Activated CD8-positive, alpha-beta memory T cell treated with anti-CD3 and anti-CD28 coated beads, Interleukin-2, amount 10 ng/mL, durations not matched to agents 7 days and 5 days (primary cell): Measurements from ENCODE around the gene TUBA4A. TPM values are rescaled to one million over a fixed set of nuclear protein-coding genes. Genes with fewer than 3 reads are reported as not detected.

Experiments
- ATAC-seq: fragments of 150-1000 bp; cut with Tn5 transposase; one replicate; pipeline ENCODE4 v1.10.0; 2021; ENCODE audit warnings: moderate library complexity
- CTCF ChIA-PET: fragments of 350-600 bp; sonication (Branson Sonifier 250); formaldehyde crosslinking; loops from one replicate; lab custom pipeline; 2021; ENCODE audit warnings: antibody characterized with exemption; lab: Charles Lee
- DNase-seq: peaks from one replicate; pipeline ENCODE4 v3.0.0-alpha.2; 2020
- H3K27ac Mint-ChIP-seq: one replicate; pipeline ENCODE4 v1.8.0; 2021; ENCODE audit warnings: mild to moderate bottlenecking, mixed read lengths
- H3K27me3 Mint-ChIP-seq: one replicate; pipeline ENCODE4 v1.8.0; 2021; ENCODE audit warnings: mixed read lengths
- H3K36me3 Mint-ChIP-seq: one replicate; pipeline ENCODE4 v1.8.0; 2021; ENCODE audit warnings: mild to moderate bottlenecking, mixed read lengths
- H3K4me1 Mint-ChIP-seq: one replicate; pipeline ENCODE4 v1.8.0; 2021; ENCODE audit warnings: mixed read lengths
- H3K4me3 Mint-ChIP-seq: one replicate; pipeline ENCODE4 v1.8.0; 2021; ENCODE audit warnings: mild to moderate bottlenecking, moderate library complexity, mixed read lengths
- H3K9me3 Mint-ChIP-seq: one replicate; pipeline ENCODE4 v1.8.0; 2022; ENCODE audit warnings: low read depth, mixed read lengths
- total RNA-seq, 2 experiments: library from RNA; stranded (reverse); gene quantifications; one replicate each; pipeline ENCODE4 v1.2.3, GENCODE V29; 2021

The TUBA4A gene
- 100 to 1,000 TPM; 244 to 337 TPM for total RNA-seq

DNA sequence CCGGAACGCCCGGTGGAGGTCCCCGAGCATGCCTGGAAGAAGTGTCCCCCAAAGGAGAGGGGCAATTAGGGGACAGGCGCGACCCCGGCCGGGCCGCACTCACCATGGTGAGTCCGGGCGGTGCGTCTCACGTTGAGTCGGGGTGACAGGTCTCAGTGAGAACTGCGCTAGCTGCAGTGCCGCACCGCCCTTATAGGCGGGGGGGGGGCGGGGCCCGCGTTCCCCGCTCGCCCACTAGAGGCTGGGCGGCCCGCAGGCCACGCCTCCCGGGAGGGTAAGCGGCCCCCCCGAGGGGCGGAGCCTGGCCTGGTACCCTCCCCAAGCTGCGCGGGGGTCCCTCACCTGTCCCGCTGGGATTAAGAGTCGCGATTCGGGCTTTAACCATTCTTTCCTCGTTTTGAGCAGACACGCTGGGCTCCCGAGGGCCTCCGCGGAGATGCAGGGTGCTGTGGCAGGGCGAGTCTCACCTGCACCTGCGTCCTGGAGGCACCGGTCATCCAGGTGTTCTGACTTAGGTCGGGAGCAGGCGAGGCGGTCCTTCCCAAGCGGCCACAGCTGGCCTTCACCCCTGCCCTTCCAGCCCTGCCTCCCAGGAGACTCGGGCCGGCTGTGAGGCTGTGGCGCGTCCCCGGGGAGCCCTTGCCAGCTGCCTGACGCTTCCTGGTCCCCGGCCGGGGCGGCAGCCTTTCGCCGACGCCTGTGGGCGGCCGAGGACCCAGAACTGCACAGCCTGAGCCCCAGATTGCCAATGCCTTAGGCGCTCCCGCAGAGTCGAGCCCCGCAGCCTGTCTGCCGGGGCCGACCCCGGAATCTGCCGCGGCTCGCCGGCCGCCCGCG, at the start of gene TUBA4A:
TSS of gene TUBA4A (minus strand) at position 166 of the 837 bp plus-strand sequence. CDS start at position 106, 60 bp downstream.
- peak within 1 kb of the TSS; percentile 99 for H3K4me3 Mint-ChIP-seq
- peak within 1 kb of the TSS; percentile 97 for H3K27ac Mint-ChIP-seq
- H3K27me3 Mint-ChIP-seq: peaks cover 3% of the 10 kb centered on the region
- CTCF ChIA-PET: interaction anchor here (0.8 to 6.4 kb wide), 16 partner anchors 8 to 274 kb away, joined by 3 to 73 read pairs (median 6); partner anchors contain the start of genes ABCB6, ANKZF1, ATG9A and DNAJB2
- peak; percentile 76 for ATAC-seq
- peaks cover 44% of the 10 kb centered on the region for H3K4me1 Mint-ChIP-seq
- H3K9me3 Mint-ChIP-seq: no peaks in the 10 kb centered on the region
- H3K36me3 Mint-ChIP-seq: peaks cover 38% of the 10 kb centered on the region
- DNase-seq: peak; percentile 92

DNA sequence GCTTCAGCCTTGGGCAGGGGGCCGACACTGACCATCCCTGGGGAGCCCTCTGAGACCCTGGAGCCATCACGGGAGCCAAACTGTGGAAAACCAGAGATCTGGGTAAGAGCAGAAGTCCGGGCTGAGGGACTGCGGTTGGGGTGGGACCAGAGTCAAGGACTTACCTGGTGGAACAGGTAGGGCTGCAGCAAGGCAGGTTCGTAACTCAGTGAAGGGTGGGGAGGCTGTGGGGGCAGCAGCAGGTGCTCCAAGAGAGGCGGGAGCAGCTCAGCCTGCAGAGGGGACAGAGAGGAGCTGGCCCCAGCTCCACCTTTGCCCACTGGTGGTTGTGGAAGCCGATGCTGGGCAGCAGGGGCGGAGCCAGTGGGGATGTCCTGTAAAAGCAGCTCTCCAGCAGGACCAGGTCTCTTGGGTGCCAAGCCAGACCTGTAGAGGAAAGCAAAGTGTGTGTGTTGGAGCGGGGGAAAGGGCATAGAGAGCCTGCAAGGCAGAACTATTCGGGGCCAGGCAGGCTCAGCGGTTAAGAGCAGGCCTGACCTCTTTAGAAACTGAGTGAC, 48.8 kb upstream of the TUBA4A start:
- Mint-ChIP-seq H3K27ac (no peak overlapping the region), H3K4me3 (no peak overlapping the region), H3K27me3 (peaks cover 63% of the 10 kb centered on the region), H3K36me3 (no peaks in the 10 kb centered on the region), H3K9me3 (no peaks in the 10 kb centered on the region), H3K4me1 (peaks cover 5% of the 10 kb centered on the region)
- CTCF ChIA-PET: interaction anchor here (1.1 to 1.4 kb wide), 3 partner anchors 7 to 50 kb away, joined by 3 to 4 read pairs (median 3); partner anchors contain the start of gene TUBA4B
- ATAC-seq (no peak), DNase-seq (no peak)

GRCh38 chr2:219300022-219300421, 46.3 kb upstream of the TUBA4A start:
- no peaks in the 10 kb centered on the region for H3K36me3 Mint-ChIP-seq
- no peak overlapping the region for H3K27ac Mint-ChIP-seq
- H3K4me3 Mint-ChIP-seq: no peak overlapping the region
- peaks cover 56% of the 10 kb centered on the region for H3K27me3 Mint-ChIP-seq
- CTCF ChIA-PET: interaction anchor here (0.8 to 4.4 kb wide), 17 partner anchors 9 to 304 kb away, joined by 3 to 32 read pairs (median 4); partner anchors contain the start of genes NHEJ1 and PTPRN
- ATAC-seq: no peak
- H3K4me1 Mint-ChIP-seq: peaks cover 9% of the 10 kb centered on the region
- no peaks in the 10 kb centered on the region for H3K9me3 Mint-ChIP-seq
- DNase-seq: no peak

DNA sequence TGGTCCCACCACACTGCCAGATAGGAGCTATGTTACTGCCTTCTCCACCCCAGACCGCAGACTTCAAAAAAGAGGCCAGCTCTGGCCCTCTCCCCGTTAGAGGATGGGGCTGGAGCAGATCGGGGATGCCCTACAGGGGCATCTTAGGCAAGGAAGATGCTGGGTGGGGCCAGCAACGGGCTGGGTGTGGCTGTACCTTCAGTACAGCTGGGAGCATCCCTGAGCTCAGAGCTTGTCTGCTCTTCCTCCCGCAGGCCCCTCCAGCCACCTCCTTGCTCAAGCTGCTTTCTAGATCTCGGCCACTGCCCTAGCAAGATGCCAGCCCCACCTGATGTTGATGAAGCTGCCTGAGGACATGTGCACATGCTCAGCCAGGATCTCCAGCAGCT, 45.6 kb upstream of the TUBA4A start:
- Mint-ChIP-seq H3K27me3 (peaks cover 49% of the 10 kb centered on the region), H3K36me3 (no peaks in the 10 kb centered on the region), H3K4me1 (peaks cover 12% of the 10 kb centered on the region), H3K4me3 (no peak overlapping the region), H3K9me3 (no peaks in the 10 kb centered on the region), H3K27ac (no peak overlapping the region)
- DNase-seq (no peak), ATAC-seq (no peak)
- CTCF ChIA-PET: interaction anchor here (0.6 to 4.4 kb wide), 22 partner anchors 8 to 270 kb away, joined by 3 to 32 read pairs (median 4); partner anchors contain the start of genes CNPPD1, NHEJ1 and PTPRN

- CTCF ChIA-PET: interaction anchor here (0.6 to 4.4 kb wide), 22 partner anchors 7 to 269 kb away, joined by 3 to 32 read pairs (median 4); partner anchors contain the start of genes CNPPD1, DNAJB2, NHEJ1 and PTPRN
These were observed 45.1 kb upstream of the TUBA4A start for GRCh38 chr2:219298759-219299371.

DNA sequence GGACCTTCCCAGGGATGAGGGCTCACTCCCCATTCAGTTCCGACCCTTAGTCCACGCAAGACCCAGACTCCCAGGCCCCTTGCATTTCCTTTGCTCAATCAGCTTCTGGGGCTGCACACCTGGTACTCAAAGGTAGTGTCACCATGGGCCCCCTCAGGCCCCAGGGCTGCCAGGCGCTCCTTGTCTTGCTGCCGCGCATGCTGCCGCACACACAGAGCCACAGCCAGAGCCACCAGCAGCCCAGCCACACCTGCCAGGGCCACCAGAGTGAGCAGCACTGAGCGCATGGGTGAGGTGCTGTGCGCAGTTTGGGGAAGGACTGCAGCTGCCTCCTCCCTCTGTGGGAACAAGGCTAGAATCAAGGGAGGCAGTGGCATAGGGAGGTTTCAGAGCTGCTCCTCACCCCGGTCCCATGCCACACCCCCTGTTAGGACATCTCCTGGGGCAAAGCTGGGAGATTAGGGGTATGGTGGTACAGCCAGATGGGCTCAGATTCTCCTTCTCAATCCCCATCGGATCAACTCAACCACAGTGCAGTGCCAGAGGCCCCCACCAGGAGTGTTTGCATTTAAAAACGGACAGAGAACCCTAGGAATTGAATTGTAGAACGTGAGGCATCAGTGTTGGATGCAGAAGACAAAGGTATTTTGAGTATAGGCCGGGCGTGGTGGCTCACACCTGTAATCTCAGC, 44.2 kb upstream of the TUBA4A start:
- no peaks in the 10 kb centered on the region for H3K36me3 Mint-ChIP-seq
- no peaks in the 10 kb centered on the region for H3K9me3 Mint-ChIP-seq
- no peak overlapping the region for H3K27ac Mint-ChIP-seq
- peaks cover 15% of the 10 kb centered on the region for H3K4me1 Mint-ChIP-seq
- peaks cover 41% of the 10 kb centered on the region for H3K27me3 Mint-ChIP-seq
- ATAC-seq (no peak), DNase-seq (peak; percentile 38)
- CTCF ChIA-PET: interaction anchor here (0.6 to 4.4 kb wide), 13 partner anchors 19 to 590 kb away, joined by 3 to 32 read pairs (median 4); partner anchors contain the start of genes CNPPD1, DNAJB2 and NHEJ1
- no peak overlapping the region for H3K4me3 Mint-ChIP-seq

More at GRCh38 chr2:219298759-219299371, 45.1 kb upstream of the TUBA4A start:
- Mint-ChIP-seq H3K9me3 (no peaks in the 10 kb centered on the region), H3K36me3 (no peaks in the 10 kb centered on the region), H3K4me1 (peaks cover 15% of the 10 kb centered on the region), H3K27me3 (peaks cover 47% of the 10 kb centered on the region), H3K27ac (no peak overlapping the region), H3K4me3 (no peak overlapping the region)
- peak; percentile 61 for ATAC-seq
- peak; percentile 91 for DNase-seq

DNA sequence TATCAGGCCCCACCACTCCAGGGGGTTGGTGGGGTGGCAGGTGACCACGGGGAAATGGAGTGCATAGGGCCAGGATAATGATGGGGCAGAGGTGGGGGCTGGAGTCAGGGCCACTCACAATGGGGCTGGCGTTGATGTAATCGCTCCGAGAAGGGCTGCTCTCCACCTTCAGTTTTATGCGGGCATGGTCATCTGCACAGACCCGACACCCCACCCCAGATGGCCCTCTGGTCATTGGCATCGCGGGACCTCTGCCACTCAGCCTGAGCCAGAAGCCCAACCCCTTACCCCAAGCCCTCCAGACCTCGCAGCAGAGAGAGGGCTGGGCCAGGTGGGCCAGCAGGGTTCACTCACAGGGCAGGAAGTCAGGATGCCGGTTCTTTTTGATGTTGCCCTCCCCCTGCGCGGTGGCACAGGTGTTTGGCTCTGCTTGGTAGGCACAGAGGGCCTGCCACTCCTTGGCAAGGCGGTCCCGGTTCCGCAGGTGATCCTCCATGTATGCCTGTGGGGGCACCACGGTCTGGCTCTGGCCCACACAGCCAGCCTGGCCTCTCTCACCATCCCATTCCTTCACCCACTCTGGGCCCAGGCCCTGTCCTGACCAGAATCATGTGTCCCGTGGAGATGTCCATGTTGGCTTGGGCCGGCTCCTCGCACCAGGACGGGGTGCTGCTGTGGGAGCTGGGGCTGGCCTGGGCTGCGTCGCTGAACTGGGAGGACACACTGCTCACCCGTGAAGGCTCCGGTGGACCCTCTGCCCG, 43.1 kb upstream of the TUBA4A start:
- Mint-ChIP-seq H3K4me3 (no peak overlapping the region), H3K27me3 (peaks cover 35% of the 10 kb centered on the region), H3K36me3 (no peaks in the 10 kb centered on the region), H3K27ac (no peak overlapping the region), H3K4me1 (peaks cover 15% of the 10 kb centered on the region), H3K9me3 (no peaks in the 10 kb centered on the region)
- DNase-seq (peak; percentile 39), ATAC-seq (no peak)
- CTCF ChIA-PET: interaction anchor here (1.3 to 8.5 kb wide), 7 partner anchors 17 to 140 kb away, joined by 4 to 260 read pairs (median 31); partner anchors contain the start of genes CNPPD1, DNAJB2, NHEJ1 and ZFAND2B

- Mint-ChIP-seq H3K9me3 (no peaks in the 10 kb centered on the region), H3K36me3 (no peaks in the 10 kb centered on the region), H3K27me3 (peaks cover 31% of the 10 kb centered on the region), H3K4me1 (peaks cover 15% of the 10 kb centered on the region), H3K4me3 (no peak overlapping the region), H3K27ac (no peak overlapping the region)
- DNase-seq: peak; percentile 39
- CTCF ChIA-PET: interaction anchor here (1.5 to 8.5 kb wide), 22 partner anchors 12 to 241 kb away, joined by 4 to 260 read pairs (median 14); partner anchors contain the start of genes ABCB6, CNPPD1, DNAJB2 and GLB1L
- no peak for ATAC-seq
These were observed 42.4 kb upstream of the TUBA4A start for GRCh38 chr2:219296142-219296541.

DNA sequence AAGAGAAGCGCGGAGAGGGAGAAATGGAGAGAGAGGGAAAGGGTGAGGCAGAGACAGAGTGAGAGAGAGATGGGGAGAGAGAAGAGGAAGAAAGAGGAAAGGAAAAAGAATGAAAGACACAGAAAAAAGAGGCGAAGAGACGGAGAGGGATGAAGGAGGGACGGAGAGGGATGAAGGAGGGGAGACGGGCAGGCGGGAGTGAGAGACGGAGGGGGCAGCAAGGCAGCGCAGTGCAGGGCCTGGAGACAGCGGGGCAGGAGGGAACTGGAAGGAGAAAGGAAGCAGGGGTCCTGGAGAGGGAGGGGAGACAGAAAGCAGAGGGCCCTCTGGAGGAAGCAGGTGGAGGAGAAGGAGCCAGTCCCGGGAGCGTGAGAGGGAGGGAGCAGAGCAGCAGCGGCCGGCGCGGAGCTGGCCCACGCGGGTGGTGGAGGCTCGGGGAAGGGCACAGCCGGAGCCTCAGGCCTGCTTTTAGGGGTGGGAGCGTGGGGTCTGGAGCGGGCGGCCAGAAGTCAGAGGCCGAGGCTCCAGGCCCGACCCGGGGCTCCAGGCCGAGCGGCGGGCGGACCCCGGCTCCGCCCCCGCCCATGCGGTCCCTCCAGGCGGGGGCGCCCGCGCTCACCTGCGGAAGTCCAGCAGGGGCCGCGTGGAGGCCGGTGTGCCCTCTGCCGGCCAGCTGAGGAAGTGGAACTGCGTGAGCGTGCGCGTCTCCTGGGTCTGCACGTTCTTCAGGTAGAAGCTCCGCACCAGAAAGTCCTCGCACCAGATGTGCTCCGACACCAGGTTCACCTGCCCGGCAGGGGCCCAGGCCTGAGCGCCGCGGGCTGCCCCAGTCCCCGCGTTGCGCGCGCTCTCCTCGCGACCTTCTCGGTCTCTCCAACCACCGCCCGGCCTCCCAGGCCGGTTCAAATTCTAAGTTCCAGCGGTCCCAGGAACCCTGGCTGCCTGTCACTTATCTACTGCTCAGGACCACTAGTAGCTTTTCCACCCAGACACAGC, 40.9 kb upstream of the TUBA4A start:
- peaks cover 15% of the 10 kb centered on the region for H3K4me1 Mint-ChIP-seq
- CTCF ChIA-PET: interaction anchor here (0.6 to 8.5 kb wide), 76 partner anchors 8 to 1226 kb away, joined by 3 to 260 read pairs (median 5); partner anchors contain the start of genes ABCB6, ANKZF1, ATG9A and CFAP65
- peak; percentile 91 for DNase-seq
- peak overlapping the region; percentile 70 for H3K4me3 Mint-ChIP-seq
- no peaks in the 10 kb centered on the region for H3K9me3 Mint-ChIP-seq
- peak overlapping the region; percentile 63 for H3K27ac Mint-ChIP-seq
- no peaks in the 10 kb centered on the region for H3K36me3 Mint-ChIP-seq
- ATAC-seq: peak; percentile 87
- peaks cover 17% of the 10 kb centered on the region for H3K27me3 Mint-ChIP-seq

GRCh38 chr2:219293736-219294231, 40.1 kb upstream of the TUBA4A start:
- peaks cover 11% of the 10 kb centered on the region for H3K27me3 Mint-ChIP-seq
- no peak overlapping the region for H3K27ac Mint-ChIP-seq
- no peaks in the 10 kb centered on the region for H3K36me3 Mint-ChIP-seq
- no peaks in the 10 kb centered on the region for H3K9me3 Mint-ChIP-seq
- no peak for DNase-seq
- no peak for ATAC-seq
- CTCF ChIA-PET: interaction anchor here (0.7 to 8.5 kb wide), 15 partner anchors 14 to 406 kb away, joined by 3 to 260 read pairs (median 4); partner anchors contain the start of genes ANKZF1, ATG9A, CNPPD1 and DNAJB2
- peak overlapping the region; percentile 70 for H3K4me3 Mint-ChIP-seq
- peaks cover 10% of the 10 kb centered on the region for H3K4me1 Mint-ChIP-seq
